ENCODE data around the gene TNNT2. TPM values are rescaled to one million over a fixed set of nuclear protein-coding genes. Genes with fewer than 3 reads are reported as not detected.

The TNNT2 gene
- total RNA-seq, 2 experiments from 2014 or later = not detected

DNA sequence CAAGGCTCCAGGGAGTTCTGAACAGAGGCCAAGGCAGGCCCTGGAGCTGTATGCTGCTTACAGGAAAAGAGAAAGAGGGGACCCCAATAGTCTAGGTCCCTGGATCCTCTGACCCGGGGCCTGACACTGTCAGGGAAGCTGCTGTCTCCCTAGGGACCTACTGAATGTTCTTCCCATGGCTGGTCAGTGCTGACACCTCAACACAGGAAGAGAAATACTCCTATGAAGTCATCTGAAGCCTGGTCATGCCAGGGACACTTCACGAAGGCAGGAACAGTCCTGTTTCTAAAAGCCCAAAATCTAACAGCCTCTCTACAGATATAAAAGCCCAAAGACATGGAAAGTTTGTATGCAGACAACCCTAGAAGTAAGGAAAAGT is 23.4 kb upstream of the TNNT2 start:
- H3K36me3 Mint-ChIP-seq = no peaks in the 10 kb centered on the region
- DNase-seq = no peak
- intact Hi-C loops (cut with micrococcal nuclease) = no loop called here
- CTCF ChIA-PET = no interaction called here
- H3K4me1 Mint-ChIP-seq (ENCODE audit: low read depth) = no peaks in the 10 kb centered on the region
- POLR2A ChIA-PET = no interaction called here
- no peak overlapping the region for H3K27ac Mint-ChIP-seq
- H3K9me3 Mint-ChIP-seq = no peaks in the 10 kb centered on the region
- no peak overlapping the region for H3K4me3 Mint-ChIP-seq
- H3K27me3 Mint-ChIP-seq = peaks cover 35% of the 10 kb centered on the region

DNA sequence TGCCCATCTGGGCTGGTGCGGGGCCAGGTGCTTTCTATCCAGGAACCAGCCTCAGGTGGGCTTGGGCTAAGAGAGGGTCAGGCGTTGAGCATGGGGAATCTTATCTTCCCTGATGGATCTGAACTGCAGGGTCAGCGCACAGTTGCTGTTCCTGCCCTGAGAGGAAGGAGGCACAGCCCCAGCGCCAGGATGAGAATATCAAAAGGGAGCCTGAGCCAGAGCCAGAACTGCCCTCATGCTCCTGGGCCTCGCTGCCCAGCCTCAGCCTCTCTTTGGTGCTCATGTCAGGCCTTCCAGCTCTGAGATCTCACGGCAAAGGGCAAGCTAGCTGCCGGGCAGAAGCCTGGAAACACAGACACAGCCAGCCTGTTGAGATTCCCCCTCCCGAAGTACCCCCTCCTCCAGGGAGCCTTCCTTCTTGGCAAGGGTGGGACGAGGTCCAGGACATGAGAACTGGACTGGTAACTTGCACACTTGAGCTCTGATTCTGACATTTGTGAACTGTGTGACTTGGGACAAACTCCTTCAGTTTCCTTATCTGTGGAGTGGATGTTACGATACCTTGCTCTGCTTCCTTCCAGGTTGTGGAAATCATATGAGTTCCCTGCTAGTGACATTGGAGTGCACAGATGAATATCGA is 22.9 kb upstream of the TNNT2 start:
- peaks cover 35% of the 10 kb centered on the region for H3K27me3 Mint-ChIP-seq
- H3K4me1 Mint-ChIP-seq (ENCODE audit: low read depth) = no peaks in the 10 kb centered on the region
- no peak overlapping the region for H3K27ac Mint-ChIP-seq
- no peaks in the 10 kb centered on the region for H3K9me3 Mint-ChIP-seq
- ChIA-PET POLR2A (no interaction called here), CTCF (interaction anchor here (1.1 kb wide), 1 partner anchor 9 kb away, joined by 3 read pairs; no protein-coding TSS in a partner anchor)
- H3K36me3 Mint-ChIP-seq = no peaks in the 10 kb centered on the region
- DNase-seq = no peak
- H3K4me3 Mint-ChIP-seq = no peak overlapping the region
- intact Hi-C loops (cut with micrococcal nuclease) = no loop called here

DNA sequence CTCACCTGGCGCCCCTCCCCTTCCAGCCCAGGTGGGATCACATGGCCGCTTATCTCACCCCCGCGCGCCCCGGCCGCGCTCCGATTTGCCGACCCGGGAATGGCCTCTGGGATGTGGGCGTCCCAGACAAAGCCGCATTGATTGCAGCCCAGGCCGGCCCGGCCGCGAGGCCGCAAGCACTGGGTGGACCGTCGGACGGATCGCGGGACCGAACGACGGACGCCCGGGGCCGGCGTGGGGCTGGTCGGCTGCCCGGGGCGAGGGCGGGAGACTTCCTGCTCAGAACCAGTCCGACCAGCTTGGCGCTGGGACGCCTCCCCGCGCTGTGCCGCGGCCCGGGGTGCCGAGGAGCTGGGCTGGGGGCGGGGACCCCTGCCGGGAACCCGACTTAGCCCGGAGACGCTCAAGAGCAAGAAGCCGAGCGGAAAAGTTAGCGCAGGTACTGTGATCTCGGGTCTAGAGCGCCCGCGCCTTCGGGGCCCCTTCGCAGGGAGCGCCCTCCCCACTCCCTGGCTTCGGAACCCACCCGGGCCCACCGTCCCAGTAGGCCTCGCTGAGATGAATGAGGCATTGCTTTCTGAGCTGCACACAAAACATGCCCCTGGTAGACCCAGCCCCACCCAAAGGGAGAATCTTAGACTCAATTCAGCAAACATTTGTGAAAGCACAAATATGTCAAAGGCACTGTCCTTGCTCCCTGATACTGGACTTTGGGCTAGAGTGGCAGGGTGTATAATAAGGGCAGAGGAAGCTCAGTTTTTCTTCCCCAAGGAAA is 22.1 kb upstream of the TNNT2 start:
- intact Hi-C loops (cut with micrococcal nuclease) = no loop called here
- peaks cover 36% of the 10 kb centered on the region for H3K27me3 Mint-ChIP-seq
- POLR2A ChIA-PET = no interaction called here
- no peak for DNase-seq
- H3K9me3 Mint-ChIP-seq = no peaks in the 10 kb centered on the region
- no peak overlapping the region for H3K4me3 Mint-ChIP-seq
- no peaks in the 10 kb centered on the region for H3K36me3 Mint-ChIP-seq
- no peak overlapping the region for H3K27ac Mint-ChIP-seq
- CTCF ChIA-PET = interaction anchor here (1.1 kb wide), 1 partner anchor 10 kb away, joined by 3 read pairs; no protein-coding TSS in a partner anchor
- no peaks in the 10 kb centered on the region for H3K4me1 Mint-ChIP-seq (ENCODE audit: low read depth)

DNA sequence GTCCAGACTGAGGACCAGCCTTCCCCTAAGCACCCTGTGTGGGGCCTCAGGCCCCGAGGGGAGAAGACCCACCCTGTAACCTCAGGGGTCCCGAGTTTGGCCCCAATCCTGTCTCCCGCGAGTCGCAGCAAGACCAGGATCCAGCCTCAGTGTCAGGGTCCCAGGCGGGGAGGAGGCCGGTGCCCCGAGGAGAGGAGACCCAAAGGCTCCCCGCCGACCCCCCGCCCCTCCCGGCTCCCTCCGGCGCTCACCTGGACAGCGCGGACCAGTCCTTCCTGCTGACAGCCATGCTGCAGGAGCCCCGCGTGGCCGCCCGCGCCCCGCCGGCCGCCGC is 21.5 kb upstream of the TNNT2 start, which contains the start of gene LAD1:
LAD1 (minus strand) TSS at position 307 of the 334 bp plus-strand sequence; CDS start at position 289, 18 bp downstream.
- CTCF ChIA-PET = no interaction called here
- Mint-ChIP-seq H3K4me1 (ENCODE audit: low read depth) (no peaks in the 10 kb centered on the region), H3K4me3 (no peak within 1 kb of the TSS), H3K9me3 (no peaks in the 10 kb centered on the region), H3K27me3 (peaks cover 36% of the 10 kb centered on the region), H3K36me3 (no peaks in the 10 kb centered on the region), H3K27ac (no peak within 1 kb of the TSS)
- POLR2A ChIA-PET = no interaction called here
- no peak for DNase-seq
- intact Hi-C loops (cut with micrococcal nuclease) = no loop called here

DNA sequence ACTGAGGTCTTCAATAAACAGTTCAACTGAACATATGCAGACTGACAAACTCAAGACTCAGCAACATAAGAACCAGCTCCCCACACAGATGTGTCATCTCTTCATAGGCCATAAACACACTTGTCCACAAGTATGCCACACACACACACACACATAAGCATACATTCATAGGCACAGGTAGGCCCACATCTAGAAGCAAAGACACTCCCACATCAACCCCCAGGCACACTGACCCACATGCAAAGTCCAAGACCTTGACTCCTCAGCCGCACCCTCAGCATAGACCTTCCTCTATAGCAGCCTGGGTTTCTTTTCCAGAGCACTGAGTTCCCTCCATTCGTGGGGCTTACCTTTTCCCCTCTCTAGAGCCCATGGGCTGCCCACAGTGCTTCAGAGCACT is 20.2 kb upstream of the TNNT2 start:
- Mint-ChIP-seq H3K36me3 (no peaks in the 10 kb centered on the region), H3K4me1 (ENCODE audit: low read depth) (no peaks in the 10 kb centered on the region), H3K27me3 (peaks cover 39% of the 10 kb centered on the region), H3K9me3 (no peaks in the 10 kb centered on the region), H3K4me3 (no peak overlapping the region), H3K27ac (no peak overlapping the region)
- intact Hi-C loops (cut with micrococcal nuclease) = no loop called here
- DNase-seq = no peak
- ChIA-PET POLR2A (no interaction called here), CTCF (interaction anchor here (1.1 to 1.5 kb wide), 2 partner anchors 9 to 13 kb away, joined by 3 to 4 read pairs; no protein-coding TSS in a partner anchor)

DNA sequence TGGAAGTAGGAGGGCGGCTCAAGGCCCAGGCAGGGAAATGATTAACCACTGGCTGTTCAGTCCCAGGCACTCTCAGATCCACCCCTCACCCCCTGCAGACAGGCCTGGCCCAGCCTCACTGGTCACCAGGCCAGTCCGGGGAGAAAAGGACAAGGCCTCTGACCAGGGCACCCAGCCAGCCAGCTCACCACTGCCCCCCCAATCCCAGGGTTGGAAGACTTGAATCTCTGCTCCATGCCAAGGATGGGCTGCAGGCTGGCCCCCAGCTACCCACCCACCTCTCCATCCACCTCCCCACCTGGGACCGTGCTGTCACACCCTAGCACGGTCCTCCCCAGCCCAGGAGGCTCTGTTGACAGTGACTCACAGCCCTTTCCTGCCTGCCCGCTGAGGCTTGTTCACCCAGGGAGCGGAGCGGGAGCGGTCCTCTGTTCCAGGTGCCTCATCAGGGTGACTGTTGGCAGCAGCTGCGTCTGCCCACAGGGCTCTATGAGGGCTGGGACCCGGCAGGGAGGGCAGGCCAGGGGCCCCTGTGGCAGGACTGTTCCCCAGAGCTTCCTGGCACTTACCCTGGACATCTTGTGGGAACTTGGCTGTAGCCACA is 19.5 kb upstream of the TNNT2 start:
- no peak for DNase-seq
- no peaks in the 10 kb centered on the region for H3K36me3 Mint-ChIP-seq
- peaks cover 39% of the 10 kb centered on the region for H3K27me3 Mint-ChIP-seq
- POLR2A ChIA-PET = no interaction called here
- H3K9me3 Mint-ChIP-seq = no peaks in the 10 kb centered on the region
- intact Hi-C loops (cut with micrococcal nuclease) = no loop called here
- H3K4me1 Mint-ChIP-seq (ENCODE audit: low read depth) = no peaks in the 10 kb centered on the region
- no peak overlapping the region for H3K4me3 Mint-ChIP-seq
- CTCF ChIA-PET = interaction anchor here (1.1 to 1.5 kb wide), 2 partner anchors 8 to 14 kb away, joined by 3 to 4 read pairs; no protein-coding TSS in a partner anchor
- H3K27ac Mint-ChIP-seq = no peak overlapping the region

DNA sequence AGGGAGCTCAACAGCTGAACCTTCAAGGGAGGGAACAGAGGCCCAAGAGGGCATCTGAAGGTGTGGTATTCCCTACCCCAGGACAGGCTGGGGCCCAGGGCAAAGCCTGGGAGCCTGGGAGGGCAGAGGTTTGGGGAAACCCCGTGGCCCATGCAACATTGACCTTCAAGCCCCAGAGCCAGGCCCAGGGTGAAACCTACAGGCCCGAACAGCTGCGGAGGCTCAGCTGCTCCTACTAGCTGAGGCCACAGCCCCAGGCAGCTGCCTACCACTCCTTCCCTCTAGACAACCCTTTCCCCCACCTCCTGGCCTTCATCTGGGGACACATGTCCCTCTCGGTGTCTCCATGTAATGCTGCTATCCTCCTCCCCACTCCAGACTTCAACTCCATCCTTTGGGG is 18.5 kb upstream of the TNNT2 start:
- no peaks in the 10 kb centered on the region for H3K9me3 Mint-ChIP-seq
- peaks cover 39% of the 10 kb centered on the region for H3K27me3 Mint-ChIP-seq
- intact Hi-C loops (cut with micrococcal nuclease) = no loop called here
- DNase-seq = no peak
- no peak overlapping the region for H3K27ac Mint-ChIP-seq
- CTCF ChIA-PET = no interaction called here
- H3K4me3 Mint-ChIP-seq = no peak overlapping the region
- POLR2A ChIA-PET = no interaction called here
- no peaks in the 10 kb centered on the region for H3K4me1 Mint-ChIP-seq (ENCODE audit: low read depth)
- H3K36me3 Mint-ChIP-seq = no peaks in the 10 kb centered on the region

DNA sequence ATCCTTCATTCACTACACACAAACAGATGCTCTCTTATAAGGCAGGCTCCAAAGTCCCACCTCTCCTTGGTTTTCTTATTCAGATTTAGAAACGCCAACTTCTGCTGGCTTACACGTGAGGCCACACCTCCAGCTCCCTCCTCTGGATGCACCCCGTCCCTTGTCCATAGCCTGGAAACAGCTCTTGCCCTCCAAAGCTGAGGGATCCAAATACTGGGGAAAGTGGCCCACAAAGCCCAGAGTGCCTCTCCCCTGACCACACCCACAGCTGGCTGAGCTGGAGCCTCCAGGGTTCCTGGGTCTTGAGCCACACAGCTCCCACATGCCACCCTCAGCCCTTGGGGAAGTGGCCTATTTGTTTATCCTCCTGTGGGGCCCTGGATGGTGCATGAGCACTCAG is 17.1 kb upstream of the TNNT2 start:
- CTCF ChIA-PET = interaction anchor here (0.8 kb wide), 1 partner anchor 9 kb away, joined by 4 read pairs; no protein-coding TSS in a partner anchor
- Mint-ChIP-seq H3K36me3 (no peaks in the 10 kb centered on the region), H3K27me3 (peaks cover 27% of the 10 kb centered on the region), H3K4me1 (ENCODE audit: low read depth) (no peaks in the 10 kb centered on the region), H3K4me3 (no peak overlapping the region), H3K27ac (no peak overlapping the region), H3K9me3 (no peaks in the 10 kb centered on the region)
- POLR2A ChIA-PET = no interaction called here
- intact Hi-C loops (cut with micrococcal nuclease) = no loop called here
- no peak for DNase-seq

DNA sequence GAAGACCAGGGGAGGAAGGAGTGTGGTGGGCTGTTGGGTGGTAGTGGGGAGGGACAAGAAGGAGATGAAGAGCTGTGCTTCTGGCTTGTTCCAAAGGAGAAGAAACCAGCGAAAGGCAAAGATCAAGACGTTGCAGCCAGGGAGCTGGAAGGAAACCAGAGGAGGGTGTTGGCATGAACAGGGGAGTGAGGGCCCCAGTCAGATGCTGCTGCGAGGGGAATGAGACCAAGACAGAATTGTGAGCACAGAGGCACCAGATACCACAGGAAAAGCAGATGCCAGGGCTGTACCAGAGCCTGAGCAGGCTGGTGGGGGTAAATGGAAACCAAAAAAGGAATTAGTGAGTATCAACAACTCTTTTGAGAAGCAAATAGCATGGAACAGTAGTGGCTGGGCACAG is 15.6 kb upstream of the TNNT2 start:
- H3K9me3 Mint-ChIP-seq = no peaks in the 10 kb centered on the region
- POLR2A ChIA-PET = no interaction called here
- H3K27ac Mint-ChIP-seq = no peak overlapping the region
- intact Hi-C loops (cut with micrococcal nuclease) = no loop called here
- CTCF ChIA-PET = interaction anchor here (1.2 kb wide), 1 partner anchor 17 kb away, joined by 3 read pairs; no protein-coding TSS in a partner anchor
- no peak overlapping the region for H3K4me3 Mint-ChIP-seq
- no peaks in the 10 kb centered on the region for H3K36me3 Mint-ChIP-seq
- peaks cover 18% of the 10 kb centered on the region for H3K27me3 Mint-ChIP-seq
- no peaks in the 10 kb centered on the region for H3K4me1 Mint-ChIP-seq (ENCODE audit: low read depth)
- no peak for DNase-seq

DNA sequence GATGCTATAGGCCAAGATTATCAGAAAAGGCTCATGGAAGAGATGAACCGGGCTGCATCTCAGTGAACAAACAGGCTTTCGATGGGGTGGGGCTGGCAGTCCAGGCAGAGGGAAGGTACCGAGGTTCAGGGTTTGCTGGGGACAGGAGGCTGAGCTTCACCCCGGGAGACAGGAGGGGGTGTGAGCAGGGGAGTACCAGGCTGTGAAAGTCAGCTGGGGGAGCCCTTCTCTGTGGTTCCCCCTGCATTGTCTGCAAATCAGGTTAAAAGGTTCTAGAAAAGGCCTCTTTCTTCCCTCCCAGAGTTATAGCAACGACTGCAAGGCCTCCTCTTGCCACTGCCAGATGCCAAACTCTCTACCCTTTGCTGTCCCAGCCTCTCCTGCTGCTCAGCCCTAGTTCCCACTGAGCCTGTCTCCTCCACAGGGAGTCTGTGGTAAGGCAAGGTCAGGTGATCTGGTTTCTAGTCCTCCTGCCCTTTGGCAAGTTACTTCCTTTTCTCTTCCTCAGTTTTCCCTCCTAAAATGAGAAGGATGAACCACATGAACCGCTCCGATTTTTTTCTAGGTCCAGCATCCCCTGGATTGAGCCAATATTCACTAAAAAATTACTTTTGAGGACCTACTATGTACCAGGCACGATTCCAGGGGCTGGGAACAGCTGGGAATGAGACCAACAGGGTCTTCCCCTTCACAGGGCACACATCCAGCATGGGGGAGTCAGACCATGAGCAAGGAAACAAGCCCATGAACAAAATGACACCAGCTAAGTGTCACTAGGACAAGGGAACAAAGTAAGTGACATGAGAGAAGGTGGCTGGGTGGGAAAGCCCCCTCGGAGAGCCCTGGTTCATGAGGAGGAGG is 14.4 kb upstream of the TNNT2 start:
- H3K27me3 Mint-ChIP-seq = peaks cover 14% of the 10 kb centered on the region
- DNase-seq = no peak
- H3K27ac Mint-ChIP-seq = no peak overlapping the region
- ChIA-PET CTCF (interaction anchor here (1.2 kb wide), 1 partner anchor 18 kb away, joined by 3 read pairs; no protein-coding TSS in a partner anchor), POLR2A (no interaction called here)
- no peaks in the 10 kb centered on the region for H3K9me3 Mint-ChIP-seq
- H3K4me3 Mint-ChIP-seq = no peak overlapping the region
- H3K36me3 Mint-ChIP-seq = no peaks in the 10 kb centered on the region
- no peaks in the 10 kb centered on the region for H3K4me1 Mint-ChIP-seq (ENCODE audit: low read depth)
- intact Hi-C loops (cut with micrococcal nuclease) = no loop called here

DNA sequence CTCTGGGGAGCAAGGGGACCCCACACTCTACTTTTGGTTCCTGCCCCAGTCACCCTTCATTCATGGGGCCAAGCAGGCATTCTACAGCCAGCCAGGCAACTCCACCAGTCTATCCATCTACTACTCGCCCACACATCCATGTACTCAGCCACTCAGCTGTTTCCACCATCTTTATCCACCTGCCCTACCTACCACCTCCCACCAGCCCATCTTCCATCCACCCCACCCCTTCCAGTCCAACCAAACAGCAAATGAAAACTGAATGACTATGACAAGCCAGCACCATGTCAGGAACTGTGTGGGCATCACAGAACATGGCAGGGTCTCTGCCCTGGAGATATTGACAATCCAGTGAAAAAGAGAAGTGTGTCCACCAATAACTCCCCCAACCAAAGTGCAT is 13.7 kb upstream of the TNNT2 start:
- CTCF ChIA-PET = no interaction called here
- intact Hi-C loops (cut with micrococcal nuclease) = no loop called here
- Mint-ChIP-seq H3K27me3 (peaks cover 10% of the 10 kb centered on the region), H3K4me3 (no peak overlapping the region), H3K36me3 (no peaks in the 10 kb centered on the region), H3K9me3 (no peaks in the 10 kb centered on the region), H3K27ac (no peak overlapping the region), H3K4me1 (ENCODE audit: low read depth) (no peaks in the 10 kb centered on the region)
- DNase-seq = no peak
- POLR2A ChIA-PET = no interaction called here

DNA sequence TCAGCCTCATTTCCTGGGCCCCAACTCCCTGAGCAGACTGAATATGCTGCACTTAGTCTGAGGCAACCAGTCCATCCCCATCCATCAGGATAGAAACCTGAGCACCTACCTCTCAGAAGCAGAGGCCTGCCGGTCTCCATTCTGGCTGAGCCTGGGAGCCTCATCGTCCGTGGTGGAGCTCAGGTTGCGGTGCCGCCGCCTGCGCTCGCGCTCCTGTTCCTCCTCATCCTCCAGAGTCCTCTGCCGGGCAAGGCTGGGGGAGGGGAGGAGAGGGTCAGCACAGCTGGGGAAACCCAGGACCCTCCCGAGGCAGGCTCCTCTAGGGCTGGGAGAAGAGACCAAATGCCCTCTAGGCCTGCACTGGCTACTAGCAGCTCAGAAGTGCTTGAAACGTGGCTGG is 11.6 kb upstream of the TNNT2 start:
- Mint-ChIP-seq H3K36me3 (no peaks in the 10 kb centered on the region), H3K4me1 (ENCODE audit: low read depth) (no peaks in the 10 kb centered on the region), H3K4me3 (no peak overlapping the region), H3K27me3 (peaks cover 11% of the 10 kb centered on the region), H3K27ac (no peak overlapping the region), H3K9me3 (no peaks in the 10 kb centered on the region)
- ChIA-PET CTCF (interaction anchor here (1.2 kb wide), 1 partner anchor 9 kb away, joined by 4 read pairs; no protein-coding TSS in a partner anchor), POLR2A (no interaction called here)
- intact Hi-C loops (cut with micrococcal nuclease) = no loop called here
- no peak for DNase-seq
